22Rv1 (cell line): ENCODE measurements around the gene NHERF2.

Experiments
- H3K27ac ChIP-seq: fragments of 450-650 bp; 2 replicates; pipeline ENCODE4 v1.5.1; 2017
- CTCF ChIP-seq: fragments of 450-650 bp; IDR thresholded peaks from 2 replicates; pipeline ENCODE4 v1.5.1; 2017; ENCODE audit warnings: mild to moderate bottlenecking
- ZFX ChIP-seq: fragments of 450-650 bp; IDR thresholded peaks from 2 replicates; pipeline ENCODE4 v1.6.1; 2017; ENCODE audit warnings: antibody characterized with exemption, borderline replicate concordance

Gene NHERF2

GRCh38 chr16:2047330-2048115, 20.8 kb downstream of the NHERF2 start, which contains the start of the genes NTHL1 and TSC2:
NTHL1 (minus strand) TSS chr16:2047834; CDS start chr16:2047823, 11 bp downstream.
TSC2 (plus strand) TSS chr16:2047985; CDS start chr16:2048616, 631 bp downstream.
- H3K27ac ChIP-seq: peak within 1 kb of the TSS; percentile 53
- TF ChIP-seq CTCF (peak; percentile 38), ZFX (no peak)

- H3K27ac ChIP-seq: peak overlapping the region; percentile 53
- TF ChIP-seq CTCF: no peak
Observed at GRCh38 chr16:2048116-2048543, 21.4 kb downstream of the NHERF2 start.

- H3K27ac ChIP-seq: no peak overlapping the region
- TF ChIP-seq ZFX: no peak
- no peak for TF ChIP-seq CTCF
Observed at GRCh38 chr16:2053211-2053610, 26.5 kb downstream of the NHERF2 start.

GRCh38 chr16:2053897-2054296, 27.2 kb downstream of the NHERF2 start:
- TF ChIP-seq CTCF (no peak), ZFX (no peak)
- H3K27ac ChIP-seq: no peak overlapping the region

GRCh38 chr16:2054543-2055245, 28.0 kb downstream of the NHERF2 start:
- TF ChIP-seq ZFX: no peak
- TF ChIP-seq CTCF: no peak
- no peak overlapping the region for H3K27ac ChIP-seq

- H3K27ac ChIP-seq: no peak overlapping the region
- TF ChIP-seq ZFX: no peak
- TF ChIP-seq CTCF: no peak
Observed at GRCh38 chr16:2056077-2056476, 29.4 kb downstream of the NHERF2 start.
